HG02884 (cell line): ENCODE results near the gene HSDL1.
A peak's percentile ranks its signal among the peaks of the same experiment; 100 is the strongest.
"Not testable (repeated sequence)": the region's sequence is repeated elsewhere in the genome, so short reads cannot be mapped to it uniquely, and the experiment has no call there.

Experiments used
- ATAC-seq: cut with Tn5 transposase; IDR thresholded peaks from one replicate; pipeline ENCODE4 v1.9.1; 2021; ENCODE audit warnings: mild to moderate bottlenecking, moderate library complexity; ENCODE audit not compliant: unreplicated experiment

HSDL1 gene

GRCh38 chr16:84139628-84140258 lies 5.2 kb downstream of the HSDL1 start:
- ATAC-seq, result no peak

GRCh38 chr16:84138824-84139627 lies 6.0 kb downstream of the HSDL1 start:
- no peak for ATAC-seq

- ATAC-seq, result no peak
These were observed 6.5 kb downstream of the HSDL1 start for GRCh38 chr16:84138500-84138823.

GRCh38 chr16:84137769-84138357 lies 7.1 kb downstream of the HSDL1 start:
- no peak for ATAC-seq

- no peak for ATAC-seq
These were observed 7.7 kb downstream of the HSDL1 start for GRCh38 chr16:84137287-84137686.

- ATAC-seq, result no peak
These were observed 8.4 kb downstream of the HSDL1 start for GRCh38 chr16:84136331-84137125.

- no peak for ATAC-seq
These were observed 12.3 kb downstream of the HSDL1 start for GRCh38 chr16:84132527-84133285.

GRCh38 chr16:84131117-84131516 lies 13.9 kb downstream of the HSDL1 start:
- no peak for ATAC-seq

GRCh38 chr16:84124257-84125073 lies 20.5 kb downstream of the HSDL1 start:
- ATAC-seq, result no peak

- no peak for ATAC-seq
These were observed 24.0 kb downstream of the HSDL1 start for GRCh38 chr16:84121007-84121406.

GRCh38 chr16:84120023-84120422 lies 25.0 kb downstream of the HSDL1 start:
- no peak for ATAC-seq

GRCh38 chr16:84119368-84119767 lies 25.6 kb downstream of the HSDL1 start:
- ATAC-seq, result no peak

- ATAC-seq, result not testable (repeated sequence)
These were observed 26.7 kb downstream of the HSDL1 start for GRCh38 chr16:84118315-84118714.

GRCh38 chr16:84117494-84117843 lies 27.5 kb downstream of the HSDL1 start:
- peak; percentile 6 for ATAC-seq

- peak; percentile 81 for ATAC-seq
These were observed 28.1 kb downstream of the HSDL1 start, which contains the start of gene MBTPS1 for GRCh38 chr16:84116720-84117493. TSS of gene MBTPS1 (minus strand) at chr16:84116942. CDS start at chr16:84101783, 15,159 bp downstream.

- ATAC-seq, result peak; percentile 30
These were observed 28.9 kb downstream of the HSDL1 start for GRCh38 chr16:84115919-84116719.

GRCh38 chr16:84111949-84112348 lies 33.0 kb downstream of the HSDL1 start:
- not testable (repeated sequence) for ATAC-seq

- no peak for ATAC-seq
These were observed 33.5 kb downstream of the HSDL1 start for GRCh38 chr16:84111525-84111924.
